K562 (cell line): ENCODE results near the gene MMGT1. TPM values are rescaled to one million over a fixed set of nuclear protein-coding genes. Genes with fewer than 3 reads are reported as not detected.

Experiments used
- ATAC-seq: fragments of 200-7000 bp; cut with Tn5 transposase; 3 replicates; pipeline ENCODE4 v1.9.1; 2020; ENCODE audit warnings: moderate library complexity
- BruUV-seq: library from RNA; stranded (reverse); fragments of 400-500 nt; replicated peaks from 2 replicates; lab custom pipeline; 2021; lab: Mats Ljungman, UMichigan
- CTCF ChIA-PET: fragments of 300-600 bp; formaldehyde crosslinking; extraction: SDS; loops from one replicate; lab custom pipeline; 2021; ENCODE audit warnings: low intra/inter-chr PET ratio; lab: Yijun Ruan, JAX
- POLR2A ChIA-PET: fragments of 300-600, 350-650 bp; sonication (Branson Sonifier 250); formaldehyde crosslinking; extraction: SDS; loops from one replicate; lab custom pipeline; 2021; ENCODE audit warnings: antibody characterized with exemption, inconsistent platforms; lab: Yijun Ruan, JAX
- DNase-seq, 4 experiments: peaks; one replicate each; pipeline versions ENCODE4 v3.0.0 to v3.0.0-alpha.2; 2011 to 2018; ENCODE audit warnings: low spot score in 3 of 4, mixed read lengths in 3 of 4; ENCODE audit errors: extremely low read depth in 1 of 4
- FAIRE-seq: peaks from 2 replicates; lab custom pipeline; 2011; peaks lifted over from hg19 to GRCh38; lab: Jason Lieb, UNC
- H2AFZ ChIP-seq: 2 replicates; pipeline ENCODE4 v1.6.0; 2011; ENCODE audit warnings: low read depth, low read length, control low read depth, inconsistent platforms
- H3K27ac ChIP-seq: fragments of 200-600 bp; 3 replicates; pipeline ENCODE4 v1.8.0; 2011; ENCODE audit warnings: low read depth, mild to moderate bottlenecking, control low read depth, inconsistent platforms, low read length, moderate library complexity, mixed read lengths; ENCODE audit errors: extremely low read depth
- H3K27me3 ChIP-seq, 2 experiments: fragments of 300-600 bp in 1 of 2; 2 replicates in 1 of 2; 3 replicates in 1 of 2; pipeline versions ENCODE4 v1.6.0 to v1.8.0; 2011; ENCODE audit warnings: inconsistent platforms in 2 of 2, low read length in 2 of 2, mild to moderate bottlenecking in 1 of 2, mixed read lengths in 1 of 2, moderate library complexity in 1 of 2; ENCODE audit not compliant: control insufficient read depth in 2 of 2, insufficient read depth in 2 of 2
- H3K36me3 ChIP-seq: fragments of 300-600 bp; 3 replicates; pipeline ENCODE4 v1.8.0; 2011; ENCODE audit warnings: mild to moderate bottlenecking, low read length, inconsistent platforms; ENCODE audit not compliant: control insufficient read depth, insufficient read depth
- H3K4me1 ChIP-seq, 2 experiments: fragments of 200-600 bp in 1 of 2; replicated peaks in 1 of 2; 2 replicates in 1 of 2; 3 replicates in 1 of 2; pipeline versions ENCODE4 v1.5.1 to v1.8.0; 2011; ENCODE audit warnings: inconsistent platforms in 2 of 2, low read length in 2 of 2, mild to moderate bottlenecking in 1 of 2, mixed read lengths in 1 of 2, moderate library complexity in 1 of 2; ENCODE audit not compliant: control insufficient read depth in 2 of 2, insufficient read depth in 2 of 2
- H3K4me2 ChIP-seq: 2 replicates; pipeline ENCODE4 v1.6.1; 2011; ENCODE audit warnings: low read length, control low read depth, inconsistent platforms, mixed read lengths; ENCODE audit not compliant: insufficient read depth
- H3K4me3 ChIP-seq: fragments of 200-600 bp; sonication (generic), shearing (Covaris generic); 2 replicates; pipeline ENCODE4 v1.5.1; 2016; ENCODE audit warnings: control low read depth, inconsistent platforms
- H3K79me2 ChIP-seq: fragments of 200-600 bp; 3 replicates; pipeline ENCODE4 v1.8.0; 2011; ENCODE audit warnings: low read length, inconsistent platforms; ENCODE audit not compliant: control insufficient read depth, insufficient read depth
- H3K9ac ChIP-seq, 2 experiments: 2 replicates each; pipeline versions ENCODE4 v1.6.0 to v1.6.1; 2011; ENCODE audit warnings: low read depth in 2 of 2, low read length in 2 of 2, control low read depth in 1 of 2, inconsistent platforms in 1 of 2, mild to moderate bottlenecking in 1 of 2, mixed read lengths in 1 of 2; ENCODE audit not compliant: insufficient read depth in 1 of 2
- H3K9me1 ChIP-seq: one replicate; pipeline ENCODE4 v1.6.0; 2011; ENCODE audit warnings: inconsistent platforms, mild to moderate bottlenecking, low read length, moderate library complexity; ENCODE audit not compliant: control insufficient read depth, insufficient read depth
- H3K9me3 ChIP-seq: replicated peaks from 2 replicates; pipeline ENCODE4 v1.5.1; 2011; ENCODE audit warnings: low read depth, low read length, inconsistent platforms; ENCODE audit not compliant: control insufficient read depth, insufficient read depth
- H4K20me1 ChIP-seq: replicated peaks from 2 replicates; pipeline ENCODE4 v1.6.1; 2011; ENCODE audit warnings: low read length, inconsistent platforms, mixed read lengths; ENCODE audit not compliant: control insufficient read depth, insufficient read depth
- AFF4 ChIP-seq: sonication (generic); formaldehyde crosslinking; IDR thresholded peaks from 2 replicates; pipeline ENCODE4 v1.8.0; 2023; ENCODE audit warnings: mild to moderate bottlenecking, missing genetic modification reagents
- CBX8 ChIP-seq: fragments of 200-600 bp; sonication (generic); IDR thresholded peaks from 2 replicates; pipeline ENCODE4 v1.6.1; 2012; ENCODE audit warnings: borderline replicate concordance, mixed run types, low read depth, mild to moderate bottlenecking, moderate library complexity, mixed read lengths, low read length, control low read depth, inconsistent platforms; ENCODE audit not compliant: poor library complexity, severe bottlenecking; ENCODE audit errors: extremely low read depth
- CGGBP1 ChIP-seq: fragments of 250-450 bp; sonication (Bioruptor Pico); IDR thresholded peaks from 2 replicates; pipeline ENCODE4 v1.9.0; 2021; ENCODE audit warnings: mild to moderate bottlenecking
- DEAF1 ChIP-seq: fragments of 450-650 bp; formaldehyde crosslinking; IDR thresholded peaks from 2 replicates; pipeline ENCODE4 v1.4.0; 2020; ENCODE audit warnings: mild to moderate bottlenecking, moderate library complexity
- FOS ChIP-seq: IDR thresholded peaks from 3 replicates; pipeline ENCODE4 v1.6.1; 2011; ENCODE audit not compliant: insufficient read length; ENCODE audit errors: extremely low read depth
- FOXO4 ChIP-seq: fragments of 450-650 bp; formaldehyde crosslinking; IDR thresholded peaks from 2 replicates; pipeline ENCODE4 v1.4.0; 2020; ENCODE audit warnings: mild to moderate bottlenecking, moderate library complexity
- TARDBP ChIP-seq: fragments of 450-650 bp; IDR thresholded peaks from 2 replicates; pipeline ENCODE4 v1.6.1; 2016
- USF1 ChIP-seq: sonication (generic); formaldehyde crosslinking; IDR thresholded peaks from 2 replicates; pipeline ENCODE4 v1.9.0; 2022; ENCODE audit warnings: mild to moderate bottlenecking, missing genetic modification reagents
- ZC3H11A ChIP-seq: IDR thresholded peaks from 2 replicates; pipeline ENCODE4 v1.6.1; 2012; ENCODE audit warnings: low read depth, low read length, improper control_type of control experiment
- WGBS: fragments of 100-300 bp; shearing (Covaris generic); methylation state at CpG from one replicate; pipeline ENCODE4 v1.1.6; 2016; ENCODE audit warnings: low coverage, mixed read lengths; ENCODE audit not compliant: insufficient coverage; ENCODE audit errors: missing lambda C conversion rate; 5-methylcytosine and 5-hydroxymethylcytosine counted together
- in situ Hi-C: fragments of 300-500 bp; cut with MboI; formaldehyde crosslinking; loops from 4 replicates; pipeline ENCODE4 v1.15.0; 2018; ENCODE audit warnings: inconsistent platforms, mixed read lengths
- intact Hi-C: fragments of 100-400 bp; cut with micrococcal nuclease; formaldehyde crosslinking; loops from 2 replicates; pipeline ENCODE4 v1.14.2; 2022
- polyA plus RNA-seq, 8 experiments: library from polyadenylated mRNA; depleted of rRNA in 4 of 8; stranded (reverse) in 5 of 8; unstranded in 3 of 8; fragments of >200 nt; fragmentation: Nextera tagmentation in 2 of 8; fragmentation: Illumina TruSeq in 1 of 8; extraction: Ambion mirVana in 2 of 8; extraction: Trizol in 1 of 8; gene quantifications; 2 replicates each; pipeline versions ENCODE4 v1.2.1 to v1.2.3, GENCODE V29; 2011 to 2014; ENCODE audit warnings: inconsistent platforms in 1 of 8, missing spikeins in 1 of 8
- total RNA-seq, 7 experiments: library from RNA; depleted of rRNA in 6 of 7; stranded (reverse); fragments of >200 nt in 6 of 7; fragmentation: Illumina TruSeq in 2 of 7; extraction: Trizol in 2 of 7; gene quantifications; 2 replicates each; pipeline versions ENCODE4 v1.2.1 to v1.2.3, GENCODE V29; 2011 to 2021; ENCODE audit warnings: low replicate concordance in 1 of 7

The MMGT1 gene
- total and polyA plus RNA-seq, 9 of the 15 experiments (the other 6 are each of a cell fraction or from before 2014, with no cell fraction given): 11.3 to 25.4 (median 22.5) TPM

GRCh38 chrX:136021903-136022302, 48.1 kb upstream of the MMGT1 start (continued):
- TF ChIP-seq AFF4 (CRISPR knock-in tag) (no peak), DEAF1 (CRISPR knock-in tag) (no peak), CBX8 (no peak)

GRCh38 chrX:136021160-136021559, 47.4 kb upstream of the MMGT1 start:
- no peak overlapping the region for H3K27ac ChIP-seq
- no peak overlapping the region for H3K4me3 ChIP-seq
- ChIA-PET POLR2A (no interaction called here), CTCF (no interaction called here)
- no peaks in the 10 kb centered on the region for H3K9me1 ChIP-seq
- H3K9me3 ChIP-seq: no peaks in the 10 kb centered on the region
- H3K36me3 ChIP-seq: peaks cover 17% of the 10 kb centered on the region; the same call in 1 of the 3 replicates
- in situ Hi-C loops (no loop called here), intact Hi-C loops (no loop called here)
- H2AFZ ChIP-seq: no peak overlapping the region
- DNase-seq (no peak), ATAC-seq (no peak), FAIRE-seq (no peak)
- WGBS: 100% methylated on average over 1 of the region's 1 CpG
- no peak overlapping the region for H3K4me2 ChIP-seq
- H3K4me1 ChIP-seq: no peaks in the 10 kb centered on the region
- H3K9ac ChIP-seq: no peak overlapping the region
- H3K79me2 ChIP-seq: no peaks in the 10 kb centered on the region
- H4K20me1 ChIP-seq: no peaks in the 10 kb centered on the region
- BruUV-seq: no TSS peak
- H3K27me3 ChIP-seq: no peaks in the 10 kb centered on the region
- TF ChIP-seq CGGBP1 (CRISPR knock-in tag) (no peak), FOXO4 (CRISPR knock-in tag) (no peak), ZC3H11A (no peak), TARDBP (no peak), FOS (no peak), USF1 (CRISPR knock-in tag) (no peak)
